ENCODE data around the gene ADGRA1. TPM values are rescaled to one million over a fixed set of nuclear protein-coding genes. Genes with fewer than 3 reads are reported as not detected.

ADGRA1 gene
- total RNA-seq, 6 donors from 2014 or later: 0.30 to 1.0 (median 0.39) TPM; not detected in 1

- Histone ChIP-seq H3K36me3 (no peaks in the 10 kb centered on the region), H3K27me3 (no peaks in the 10 kb centered on the region), H3K9me3 (no peaks in the 10 kb centered on the region), H3K27ac (no peak overlapping the region), H3K4me1 (no peaks in the 10 kb centered on the region), H3K4me3 (no peak overlapping the region)
- WGBS, 2 donors: 81 to 85% methylated on average over 10 to 11 of the region's 11 CpGs
- ATAC-seq (ENCODE audit: low FRiP score in 2 of 2) (no peak), DNase-seq (peak in 1 of 2 donors; percentile 48)
- TF ChIP-seq POLR2A (IDR thresholded peaks at IDR 0.05): no peak
- TF ChIP-seq CTCF (IDR thresholded peaks at IDR 0.05): no peak
- TF ChIP-seq POLR2AphosphoS5 (IDR thresholded peaks at IDR 0.05): no peak
- TF ChIP-seq EP300 (IDR thresholded peaks at IDR 0.05): no peak
These were observed 91.4 kb downstream of the ADGRA1 start for GRCh38 chr10:133179128-133179520.

GRCh38 chr10:133179651-133180050 is 91.9 kb downstream of the ADGRA1 start:
- DNase-seq: peak in 1 of 2 donors; percentile 81
- no peaks in the 10 kb centered on the region for H3K36me3 ChIP-seq

GRCh38 chr10:133180192-133180964 is 92.7 kb downstream of the ADGRA1 start:
- ATAC-seq (ENCODE audit: low FRiP score in 2 of 2) (no peak), DNase-seq (peak in 1 of 2 donors; percentile 62)
- H3K36me3 ChIP-seq: no peaks in the 10 kb centered on the region
- H3K9me3 ChIP-seq: no peaks in the 10 kb centered on the region
- no peak overlapping the region for H3K27ac ChIP-seq
- no peaks in the 10 kb centered on the region for H3K4me1 ChIP-seq
- TF ChIP-seq POLR2A (IDR thresholded peaks at IDR 0.05) (no peak), CTCF (IDR thresholded peaks at IDR 0.05) (no peak), POLR2AphosphoS5 (IDR thresholded peaks at IDR 0.05) (no peak), EP300 (IDR thresholded peaks at IDR 0.05) (no peak)
- no peaks in the 10 kb centered on the region for H3K27me3 ChIP-seq
- H3K4me3 ChIP-seq: no peak overlapping the region
- WGBS, 2 donors: 90 to 92% methylated on average over 25 to 32 of the region's 33 CpGs

More at GRCh38 chr10:133179651-133180050, 91.9 kb downstream of the ADGRA1 start:
- no peaks in the 10 kb centered on the region for H3K9me3 ChIP-seq
- TF ChIP-seq POLR2AphosphoS5 (IDR thresholded peaks at IDR 0.05) (no peak), POLR2A (IDR thresholded peaks at IDR 0.05) (no peak), CTCF (IDR thresholded peaks at IDR 0.05) (no peak), EP300 (IDR thresholded peaks at IDR 0.05) (no peak)
- no peaks in the 10 kb centered on the region for H3K4me1 ChIP-seq
- 85 to 86% methylated on average over 23 to 26 of the region's 26 CpGs for WGBS, 2 donors
- no peak overlapping the region for H3K4me3 ChIP-seq
- no peak for ATAC-seq (ENCODE audit: low FRiP score in 2 of 2)
- no peaks in the 10 kb centered on the region for H3K27me3 ChIP-seq
- no peak overlapping the region for H3K27ac ChIP-seq

- 93 to 94% methylated on average over 9 to 23 of the region's 23 CpGs for WGBS, 2 donors
- H3K4me3 ChIP-seq: no peak overlapping the region
- peak in 1 of 2 donors; percentile 80 for DNase-seq
- H3K27ac ChIP-seq: no peak overlapping the region
- TF ChIP-seq CTCF (IDR thresholded peaks at IDR 0.05): no peak
- no peak for TF ChIP-seq POLR2A (IDR thresholded peaks at IDR 0.05)
- TF ChIP-seq POLR2AphosphoS5 (IDR thresholded peaks at IDR 0.05): no peak
- TF ChIP-seq EP300 (IDR thresholded peaks at IDR 0.05): no peak
- ATAC-seq (ENCODE audit: low FRiP score in 2 of 2): no peak
- H3K4me1 ChIP-seq: no peaks in the 10 kb centered on the region
- no peaks in the 10 kb centered on the region for H3K9me3 ChIP-seq
- H3K36me3 ChIP-seq: no peaks in the 10 kb centered on the region
- H3K27me3 ChIP-seq: no peaks in the 10 kb centered on the region
These were observed 93.4 kb downstream of the ADGRA1 start for GRCh38 chr10:133180965-133181639.

Other genes starting within 250 kb of the ADGRA1 start
- 10 to 100 TPM in 2 of 6 donors, 1 to 10 TPM in 3, under 1 TPM in 1; 0.60 to 28.3 (median 8.0) TPM for gene CFAP46, start 145.4 kb upstream of the ADGRA1 start, total RNA-seq
- 10 to 100 TPM in 4 of 6 donors, 1 to 10 TPM in 2; 7.1 to 30.3 (median 15.5) TPM for gene KNDC1, start 72.3 kb downstream of the ADGRA1 start, total RNA-seq
- under 1 TPM in 2 of 6 donors, not detected in 4; 0.26 to 0.37 TPM for gene UTF1, start 142.3 kb downstream of the ADGRA1 start, total RNA-seq
- 10 to 100 TPM in 1 of 6 donors, 1 to 10 TPM in 5; 1.7 to 11.5 (median 4.4) TPM for gene VENTX, start 149.9 kb downstream of the ADGRA1 start, total RNA-seq
- gene ADAM8, start 188.9 kb downstream of the ADGRA1 start, total RNA-seq: 10 to 100 TPM; 10.4 to 93.2 (median 32.9) TPM
- gene TUBGCP2, start 220.9 kb downstream of the ADGRA1 start, total RNA-seq: 100 to 1,000 TPM in 1 of 6 donors, 10 to 100 TPM in 5; 41.7 to 106 (median 56.3) TPM
- gene ZNF511, start 221.0 kb downstream of the ADGRA1 start, total RNA-seq: 10 to 100 TPM; 12.6 to 44.2 (median 33.0) TPM
- gene CALY, start 249.0 kb downstream of the ADGRA1 start, total RNA-seq: 1 to 10 TPM in 1 of 6 donors, not detected in 5; 7.4 TPM